Measurements from ENCODE around the gene TUNAR.
"Not testable (repeated sequence)": the region's sequence is repeated elsewhere in the genome, so short reads cannot be mapped to it uniquely, and the experiment has no call there.

Gene TUNAR

DNA sequence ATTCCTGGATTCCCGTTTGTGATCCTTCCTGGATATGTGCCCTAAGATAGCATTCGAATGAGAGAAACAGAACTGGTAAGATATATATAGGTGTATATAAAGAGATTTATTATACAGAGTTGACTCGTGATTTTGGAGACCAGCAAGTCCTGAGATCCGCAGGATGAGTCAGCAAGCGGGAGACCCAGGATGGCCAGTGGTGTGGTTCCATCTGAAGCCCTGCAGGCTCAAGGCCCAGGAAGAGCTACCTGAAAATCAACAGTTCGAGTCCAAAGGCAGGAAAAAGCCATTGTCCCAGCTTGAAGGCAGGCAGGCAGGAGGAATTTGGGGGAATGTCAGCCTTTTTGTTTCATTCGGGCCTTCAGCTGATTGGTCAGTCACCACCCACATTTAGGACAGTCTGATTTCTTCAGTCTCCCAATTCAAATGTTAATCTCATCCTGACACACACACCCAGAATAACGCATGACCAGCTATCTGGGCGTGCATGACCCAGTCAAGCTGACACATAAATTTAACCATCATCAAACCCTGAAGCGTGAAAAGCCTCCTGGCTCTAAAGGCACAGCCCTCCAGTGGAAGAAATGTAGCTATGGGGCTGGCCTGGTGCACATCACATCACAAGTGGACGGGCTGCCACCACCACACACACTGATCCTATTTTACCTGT is 44.3 kb downstream of the TUNAR start:
- FAIRE-seq, result no peak

DNA sequence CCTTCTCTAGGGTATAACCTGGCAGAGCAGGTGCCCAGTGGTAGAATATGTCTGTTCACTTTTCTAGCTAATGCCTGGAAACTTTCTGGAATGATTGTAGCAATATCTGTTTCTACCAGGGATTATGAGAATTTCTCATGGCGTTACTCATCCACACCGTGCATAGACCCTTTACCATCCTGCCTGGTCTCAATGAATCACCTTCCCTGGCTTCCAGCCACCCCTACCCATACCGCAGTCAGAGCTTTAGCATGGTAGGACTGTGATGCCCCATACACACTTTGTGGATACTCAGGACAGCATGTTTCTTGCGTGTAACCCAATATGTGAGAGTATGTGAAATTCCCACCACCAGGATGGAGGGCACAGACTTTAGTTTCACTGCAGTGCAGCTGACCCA is 45.4 kb downstream of the TUNAR start:
- no peak for FAIRE-seq

DNA sequence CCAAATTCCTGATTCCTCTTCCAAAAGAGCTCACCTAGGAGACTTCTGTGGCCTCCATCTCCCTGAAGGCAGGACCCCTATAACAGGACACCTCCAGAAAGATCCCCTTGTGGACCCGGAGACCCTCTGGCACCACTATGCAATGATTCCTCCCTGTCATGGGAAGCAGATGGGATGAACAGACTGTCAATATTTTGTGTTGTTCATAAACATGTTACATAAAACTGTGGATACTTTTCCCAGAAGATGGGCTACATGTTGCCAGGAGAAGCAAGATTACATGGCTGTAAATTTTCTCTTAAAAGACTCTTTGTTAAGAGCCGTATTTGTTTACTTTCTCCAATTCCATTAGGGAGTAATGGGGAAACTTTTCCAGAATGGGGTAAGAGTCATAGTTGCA is 52.1 kb downstream of the TUNAR start:
- FAIRE-seq, result no peak

GRCh38 chr14:95931384-95931783 is 54.8 kb downstream of the TUNAR start:
- FAIRE-seq, result no peak

DNA sequence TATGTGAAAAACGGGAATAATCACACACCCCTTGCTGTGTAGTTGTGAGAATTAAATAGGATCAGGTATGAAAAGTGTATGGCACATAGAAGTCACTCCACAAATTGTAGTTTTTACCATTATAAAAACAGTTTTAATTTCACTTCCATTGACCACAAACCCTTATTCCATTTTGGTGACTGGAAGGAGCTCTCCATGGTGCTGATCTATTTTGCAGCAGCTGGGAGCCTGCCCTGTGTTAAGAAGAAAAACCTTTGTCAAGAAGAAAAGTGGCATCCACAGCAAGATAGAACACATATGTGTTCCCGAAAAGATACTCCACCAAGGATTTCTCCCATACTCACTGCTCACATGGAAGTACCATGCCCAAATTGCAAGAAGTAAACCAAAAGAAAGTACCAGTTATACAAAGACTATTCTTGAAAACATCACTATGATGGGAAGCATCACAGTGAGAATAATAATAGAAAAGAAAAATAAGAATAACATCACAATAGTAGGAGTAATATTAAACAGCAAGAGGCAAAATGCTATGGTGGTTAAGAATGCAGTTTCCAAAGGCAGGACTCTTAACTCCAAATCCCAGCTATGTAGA is 58.7 kb downstream of the TUNAR start:
- no peak for FAIRE-seq

DNA sequence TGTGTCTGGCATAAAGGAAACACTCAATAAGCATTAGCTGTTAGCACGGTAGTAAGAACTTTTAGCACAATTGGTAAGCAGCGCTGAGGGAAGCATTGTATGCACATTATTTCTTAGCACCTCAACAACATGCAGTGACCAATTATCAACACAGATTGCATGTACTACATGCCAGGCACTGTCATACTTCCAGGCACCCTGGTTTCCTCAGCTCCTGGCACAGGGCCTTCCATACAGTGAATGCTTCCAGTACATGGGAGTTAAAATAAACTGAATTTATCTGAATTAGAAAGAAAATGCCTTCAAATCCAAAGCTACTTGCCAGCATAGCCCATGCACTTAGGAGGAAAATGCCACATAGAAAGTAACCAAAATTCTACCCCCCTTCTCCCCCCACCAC is 59.4 kb downstream of the TUNAR start:
- FAIRE-seq, result no peak

DNA sequence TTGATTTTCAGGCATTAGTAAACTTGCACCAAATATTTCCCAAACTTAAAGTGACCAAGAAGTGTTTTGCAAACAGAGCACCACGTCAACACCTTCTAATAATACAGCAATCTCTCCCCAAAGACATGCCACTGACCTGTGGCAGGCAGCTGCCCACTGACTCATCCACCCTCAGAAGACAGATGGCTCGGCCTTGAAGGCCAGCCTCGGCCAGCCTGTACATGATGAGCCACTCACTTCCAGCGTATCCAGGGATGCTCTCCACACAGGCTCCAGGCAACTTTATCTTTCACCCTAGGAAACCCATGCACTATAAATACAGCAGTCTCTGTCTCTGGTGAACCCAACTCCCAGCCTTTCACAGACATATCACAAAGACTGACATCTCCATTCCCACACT is 62.7 kb downstream of the TUNAR start:
- FAIRE-seq, result no peak

- FAIRE-seq, result no peak
Observed at GRCh38 chr14:95941897-95942296, 65.3 kb downstream of the TUNAR start.

GRCh38 chr14:95943699-95944098 is 67.1 kb downstream of the TUNAR start:
- no peak for FAIRE-seq

- FAIRE-seq, result no peak
Observed at GRCh38 chr14:95944462-95944861, 67.8 kb downstream of the TUNAR start.

DNA sequence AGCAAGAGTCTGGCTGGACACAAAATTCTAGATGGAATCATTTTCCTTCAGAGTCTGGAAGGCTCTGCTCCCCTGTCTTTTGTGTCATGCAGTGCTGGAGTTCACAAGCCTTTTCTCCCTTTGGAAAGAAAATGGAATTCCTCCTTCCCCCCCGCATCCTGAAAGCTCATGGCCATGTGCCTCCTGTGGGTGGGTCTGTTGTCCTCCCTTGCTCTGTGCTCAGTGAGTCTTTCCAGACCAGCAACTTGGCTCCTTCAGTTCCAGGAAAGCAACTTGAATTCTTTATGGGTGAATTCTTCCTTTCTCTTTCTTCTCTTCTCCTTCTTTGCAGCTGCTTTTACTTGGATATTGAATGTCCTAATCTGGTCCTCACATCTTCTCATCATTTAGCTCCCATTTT is 70.2 kb downstream of the TUNAR start:
- no peak for FAIRE-seq

DNA sequence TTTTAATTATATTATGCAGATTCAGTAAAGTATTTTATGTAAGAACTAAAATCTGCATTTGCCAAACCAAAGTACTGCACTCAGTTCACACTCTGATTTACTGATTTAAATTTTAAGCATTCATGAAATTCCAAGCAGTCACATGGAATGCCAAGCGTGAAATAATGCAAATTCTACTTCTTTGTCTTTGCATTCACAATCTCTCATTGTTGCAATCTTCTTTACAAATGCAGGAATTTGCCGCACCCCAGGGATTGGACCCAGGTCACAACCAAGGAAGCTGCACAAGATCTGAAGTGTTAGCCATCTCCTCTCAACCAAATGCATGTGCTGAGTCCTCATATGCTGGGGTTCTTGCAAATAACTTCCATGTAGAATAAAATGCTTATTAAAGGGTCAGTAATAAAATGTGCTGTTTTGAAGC is 71.9 kb downstream of the TUNAR start:
- no peak for FAIRE-seq

DNA sequence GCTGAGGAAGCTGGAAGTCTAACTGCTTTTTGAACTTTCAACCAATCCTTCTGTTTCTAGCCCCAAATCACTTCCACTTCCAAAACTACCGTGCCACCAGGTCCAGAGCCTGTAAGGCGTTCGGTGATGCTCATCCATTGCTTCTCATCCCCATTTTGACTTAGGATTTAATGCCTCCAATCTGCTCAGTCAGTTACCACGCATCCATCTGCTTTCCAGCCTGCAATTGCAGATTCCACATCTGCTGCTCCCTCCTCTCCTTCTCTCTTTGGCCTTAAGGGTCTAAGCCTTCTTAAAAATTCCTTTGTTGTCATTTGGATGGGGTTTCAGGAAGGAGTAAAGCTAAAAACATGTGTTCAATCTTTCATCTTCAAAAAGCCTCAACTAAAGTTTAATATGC is 74.7 kb downstream of the TUNAR start:
- no peak for FAIRE-seq

GRCh38 chr14:95953111-95953724 is 76.6 kb downstream of the TUNAR start:
- no peak for FAIRE-seq

DNA sequence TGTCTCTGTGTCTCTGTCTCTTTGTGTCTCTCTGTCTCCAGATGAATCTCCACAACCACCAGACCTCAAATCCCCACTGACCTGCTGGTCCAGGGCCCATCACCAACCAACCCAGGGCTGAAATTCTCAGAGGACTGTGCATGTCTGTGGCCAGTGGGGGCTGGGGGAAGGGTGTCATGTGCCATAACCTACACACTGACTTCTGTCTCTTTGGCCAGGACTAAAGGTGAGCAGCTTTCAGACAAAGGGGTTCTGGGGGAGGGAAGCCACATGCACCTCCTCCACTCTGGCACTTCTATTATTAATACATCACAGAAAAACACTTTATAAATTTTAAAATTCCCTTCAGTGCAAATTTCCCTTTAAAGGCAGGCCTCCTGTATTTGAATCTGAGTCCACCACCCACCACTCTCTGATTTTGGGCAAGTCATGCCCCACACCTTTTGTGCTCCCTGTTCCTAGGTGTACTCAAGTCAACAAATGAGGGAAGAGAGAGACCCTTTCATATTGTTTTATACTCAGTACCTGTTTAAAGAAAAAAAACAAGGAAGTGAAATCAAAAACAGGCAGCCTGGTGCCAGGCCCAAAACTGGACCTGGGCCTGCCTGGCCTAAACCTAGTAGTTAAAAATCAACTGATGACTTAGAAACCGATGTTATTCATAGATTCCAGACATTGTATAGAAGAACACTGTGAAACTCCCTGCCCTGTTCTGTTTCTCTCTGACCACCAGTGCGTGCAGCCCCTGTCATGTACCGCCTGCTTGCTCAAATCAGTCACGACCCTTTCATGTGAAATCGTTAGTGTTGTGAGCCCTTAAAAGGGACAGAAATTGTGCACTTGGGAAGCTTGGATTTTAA is 80.2 kb downstream of the TUNAR start:
- FAIRE-seq, result no peak

DNA sequence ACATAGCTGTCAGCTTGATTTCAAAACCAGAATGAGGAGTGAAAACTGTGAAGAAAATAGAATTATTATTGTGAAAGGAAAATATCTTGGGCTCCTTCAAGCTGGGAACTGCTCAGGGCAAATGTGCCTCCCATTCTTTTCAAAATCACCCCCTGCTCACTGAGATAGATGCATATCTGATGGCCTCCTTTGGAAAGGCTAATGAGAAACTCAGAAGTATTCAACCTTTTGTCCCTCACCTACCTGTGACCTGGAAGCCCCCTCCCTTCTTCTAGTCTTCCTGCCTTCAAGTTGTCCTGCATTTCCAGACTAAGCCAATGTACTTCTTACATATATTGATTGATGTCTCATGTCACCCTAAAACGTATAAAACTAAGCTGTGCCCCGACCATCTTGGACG is 81.5 kb downstream of the TUNAR start:
- FAIRE-seq, result no peak

DNA sequence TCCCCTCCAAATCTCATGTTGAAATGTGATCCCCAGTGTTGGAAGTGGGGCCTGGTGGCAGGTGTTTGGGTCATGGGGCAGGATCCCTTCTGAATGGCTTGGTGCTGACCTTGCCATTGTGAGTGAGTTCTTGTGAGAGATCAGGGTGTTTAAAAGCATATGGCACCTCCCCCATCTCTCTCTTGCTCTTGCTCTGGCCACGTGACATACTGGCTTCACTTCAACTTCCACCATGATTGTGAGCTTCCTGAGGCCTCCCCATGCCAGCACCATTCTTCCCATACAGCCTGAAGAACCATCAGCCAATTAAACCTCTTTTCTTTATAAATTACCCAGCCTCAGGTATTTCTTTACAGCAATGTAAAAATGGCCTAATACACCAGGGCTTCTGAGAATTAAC is 82.7 kb downstream of the TUNAR start:
- FAIRE-seq, result no peak

DNA sequence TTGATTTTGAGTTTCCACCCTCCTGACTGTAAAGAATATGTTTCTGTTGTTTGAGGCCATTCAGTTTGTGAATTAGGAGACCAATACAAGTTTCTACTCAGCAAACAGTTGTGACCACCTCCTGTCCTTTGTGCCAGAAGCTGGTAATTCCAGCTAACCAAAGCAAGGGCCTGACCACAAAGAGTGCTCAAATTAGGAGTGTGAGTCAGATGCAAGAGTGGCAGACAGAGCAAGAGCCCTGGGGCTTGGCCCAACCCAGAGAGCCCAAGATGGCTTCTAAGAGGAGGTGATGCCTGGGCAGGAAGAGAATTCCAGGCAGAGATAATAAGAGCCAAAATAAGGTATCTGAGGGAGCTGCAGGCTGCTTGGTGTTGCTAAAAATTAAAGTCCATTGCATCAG is 84.8 kb downstream of the TUNAR start:
- FAIRE-seq, result no peak

DNA sequence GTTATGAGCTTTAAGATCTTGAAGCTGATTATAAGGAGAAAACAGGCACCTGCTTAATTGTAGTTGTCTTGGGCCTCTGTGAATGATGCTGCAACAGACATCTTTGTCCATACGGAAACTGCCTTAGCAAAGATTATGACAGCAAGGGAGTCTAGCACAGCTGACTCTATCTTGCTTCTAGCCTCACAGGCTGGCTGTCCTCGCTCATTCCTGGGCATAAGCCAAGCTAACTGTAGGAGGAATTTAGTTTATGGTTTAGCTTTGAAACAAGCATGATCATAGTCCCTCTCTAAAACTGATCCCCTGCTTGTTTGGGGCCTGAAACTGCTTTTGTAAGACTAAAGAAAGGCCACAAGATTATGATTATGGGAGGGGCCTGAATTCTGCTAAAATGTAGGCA is 88.3 kb downstream of the TUNAR start:
- FAIRE-seq, result no peak

DNA sequence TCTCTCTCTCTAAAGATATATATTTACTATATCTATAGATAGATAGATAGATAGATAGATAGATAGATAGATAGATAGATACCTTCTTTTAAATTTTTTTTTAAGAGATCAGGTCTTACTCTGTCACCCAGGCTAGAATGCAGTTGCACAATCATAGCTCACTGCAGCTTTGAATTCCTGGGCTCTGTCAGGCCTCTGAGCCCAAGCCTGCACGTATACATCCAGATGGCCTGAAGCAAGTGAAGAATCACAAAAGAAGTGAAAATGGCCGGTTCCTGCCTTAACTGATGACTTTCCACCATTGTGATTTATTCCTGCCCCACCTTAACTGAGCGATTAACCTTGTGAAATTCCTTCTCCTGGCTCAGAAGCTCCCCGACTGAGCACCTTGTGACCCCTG is 91.4 kb downstream of the TUNAR start:
- not testable (repeated sequence) for FAIRE-seq
